Measurements from ENCODE around the gene RNF138.

Gene RNF138

DNA sequence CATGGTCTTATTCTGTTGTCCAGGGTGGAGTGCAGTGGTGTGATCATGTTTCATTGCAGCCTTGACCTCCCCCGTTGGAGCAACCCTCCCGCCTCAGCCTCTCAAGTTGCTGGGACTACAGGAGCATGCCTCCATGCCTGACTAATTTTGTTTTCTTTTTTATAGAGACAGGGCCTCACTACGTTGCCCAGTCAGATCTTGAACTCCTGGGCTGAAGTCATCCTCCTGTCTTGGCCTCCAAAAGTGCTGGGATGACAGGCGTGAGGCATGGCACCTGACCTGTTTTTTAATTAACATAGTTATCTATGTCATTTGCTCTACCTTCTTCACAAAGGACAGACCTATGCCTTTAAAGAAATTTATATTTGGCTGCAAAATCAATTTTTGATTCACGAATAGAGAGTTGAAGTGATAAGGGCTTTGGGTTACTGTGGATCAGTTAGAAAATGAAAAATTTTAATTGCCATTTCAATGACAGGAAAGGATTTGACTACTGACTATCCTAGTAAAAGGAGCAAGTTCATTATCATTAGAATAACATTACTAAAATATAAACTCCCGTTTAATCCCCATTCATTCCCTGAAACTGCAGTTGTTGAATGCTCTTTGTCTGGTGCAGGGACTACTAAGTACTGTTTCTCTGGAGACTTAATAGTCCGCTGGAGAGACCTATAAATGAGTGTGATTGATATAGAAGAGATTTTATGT lies 3.7 kb downstream of the RNF138 start:
- no peak for DNase-seq (ENCODE audit: low read depth in 2 of 2)
- no peak overlapping the region for H3K4me3 ChIP-seq (replicated peaks in 1 of 2; ENCODE audit: low read depth in 2 of 2, low read length in 2 of 2)
- TF ChIP-seq, protein P1, sequence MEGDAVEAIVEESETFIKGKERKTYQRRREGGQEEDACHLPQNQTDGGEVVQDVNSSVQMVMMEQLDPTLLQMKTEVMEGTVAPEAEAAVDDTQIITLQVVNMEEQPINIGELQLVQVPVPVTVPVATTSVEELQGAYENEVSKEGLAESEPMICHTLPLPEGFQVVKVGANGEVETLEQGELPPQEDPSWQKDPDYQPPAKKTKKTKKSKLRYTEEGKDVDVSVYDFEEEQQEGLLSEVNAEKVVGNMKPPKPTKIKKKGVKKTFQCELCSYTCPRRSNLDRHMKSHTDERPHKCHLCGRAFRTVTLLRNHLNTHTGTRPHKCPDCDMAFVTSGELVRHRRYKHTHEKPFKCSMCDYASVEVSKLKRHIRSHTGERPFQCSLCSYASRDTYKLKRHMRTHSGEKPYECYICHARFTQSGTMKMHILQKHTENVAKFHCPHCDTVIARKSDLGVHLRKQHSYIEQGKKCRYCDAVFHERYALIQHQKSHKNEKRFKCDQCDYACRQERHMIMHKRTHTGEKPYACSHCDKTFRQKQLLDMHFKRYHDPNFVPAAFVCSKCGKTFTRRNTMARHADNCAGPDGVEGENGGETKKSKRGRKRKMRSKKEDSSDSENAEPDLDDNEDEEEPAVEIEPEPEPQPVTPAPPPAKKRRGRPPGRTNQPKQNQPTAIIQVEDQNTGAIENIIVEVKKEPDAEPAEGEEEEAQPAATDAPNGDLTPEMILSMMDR (IDR thresholded peaks at IDR 0.05; ENCODE audit: low read depth, low read length), result no peak

DNA sequence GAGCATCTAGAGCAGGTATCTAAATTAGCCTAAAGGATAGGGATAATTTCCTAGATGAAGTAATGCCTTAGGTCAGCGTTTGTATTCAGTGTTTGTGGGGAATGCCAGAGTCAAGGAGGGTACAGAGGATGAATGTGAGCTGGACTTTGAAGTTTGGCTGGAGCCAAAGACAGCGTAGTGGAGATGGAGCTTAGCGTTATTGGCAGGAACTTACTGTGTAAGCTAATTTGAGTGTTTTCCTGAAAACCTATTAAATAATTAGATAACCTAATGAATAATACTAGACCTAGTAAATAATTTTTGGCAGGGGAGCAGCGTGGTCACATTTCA lies 4.2 kb downstream of the RNF138 start:
- no peak overlapping the region for H3K4me3 ChIP-seq (replicated peaks in 1 of 2; ENCODE audit: low read depth in 2 of 2, low read length in 2 of 2)
- TF ChIP-seq, protein P1 (IDR thresholded peaks at IDR 0.05; ENCODE audit: low read depth, low read length), result no peak
- no peak for DNase-seq (ENCODE audit: low read depth in 2 of 2)

DNA sequence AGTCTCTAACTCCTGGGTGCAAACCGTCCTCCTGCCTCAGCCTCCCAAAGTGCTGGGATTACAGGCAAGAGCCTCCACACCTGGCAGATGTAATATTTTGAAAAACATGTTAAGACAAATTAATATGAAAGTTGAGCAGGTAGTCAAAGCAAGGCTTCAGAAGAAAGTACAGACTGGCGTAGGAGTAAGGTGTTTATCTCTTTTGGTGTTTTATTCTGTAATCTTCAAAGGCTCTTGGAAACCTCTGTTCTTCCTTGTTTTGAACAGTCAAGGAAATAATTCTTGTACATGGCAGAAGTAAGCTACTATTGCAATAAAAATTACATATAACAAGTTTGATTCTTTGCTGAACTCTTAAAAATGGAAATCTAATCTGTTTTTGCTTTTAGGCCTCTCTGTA lies 5.3 kb downstream of the RNF138 start:
- no peak overlapping the region for H3K4me3 ChIP-seq (replicated peaks in 1 of 2; ENCODE audit: low read depth in 2 of 2, low read length in 2 of 2)

GRCh38 chr18:32104516-32104915 lies 12.8 kb downstream of the RNF138 start:
- TF ChIP-seq, protein P1 (IDR thresholded peaks at IDR 0.05; ENCODE audit: low read depth, low read length), result no peak
- DNase-seq (ENCODE audit: low read depth in 2 of 2), result no peak
- no peak overlapping the region for H3K4me3 ChIP-seq (replicated peaks in 1 of 2; ENCODE audit: low read depth in 2 of 2, low read length in 2 of 2)

More for the DNA sequence above, 5.3 kb downstream of the RNF138 start:
- TF ChIP-seq, protein P1 (IDR thresholded peaks at IDR 0.05; ENCODE audit: low read depth, low read length), result no peak
- DNase-seq (ENCODE audit: low read depth in 2 of 2), result no peak

GRCh38 chr18:32110005-32110404 lies 18.3 kb downstream of the RNF138 start:
- H3K4me3 ChIP-seq (replicated peaks in 1 of 2; ENCODE audit: low read depth in 2 of 2, low read length in 2 of 2), result no peak overlapping the region
- no peak for DNase-seq (ENCODE audit: low read depth in 2 of 2)
- TF ChIP-seq, protein P1 (IDR thresholded peaks at IDR 0.05; ENCODE audit: low read depth, low read length), result no peak

DNA sequence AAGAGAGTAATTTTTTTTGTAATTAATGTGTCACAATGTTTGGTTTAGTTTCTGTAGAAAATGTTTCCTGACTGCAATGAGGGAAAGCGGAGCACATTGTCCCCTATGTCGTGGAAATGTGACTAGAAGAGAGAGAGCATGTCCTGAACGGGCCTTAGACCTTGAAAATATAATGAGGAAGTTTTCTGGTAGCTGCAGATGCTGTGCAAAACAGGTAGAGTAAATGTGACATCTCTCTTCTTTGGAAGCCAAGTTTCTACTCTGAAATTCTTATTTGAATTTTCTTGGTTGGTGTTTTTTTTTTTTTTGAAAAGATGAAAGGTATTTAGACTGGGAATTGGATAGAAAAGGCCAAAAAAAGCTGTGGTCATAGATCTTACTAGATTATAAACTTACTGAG lies 20.0 kb downstream of the RNF138 start:
- TF ChIP-seq, protein P1 (IDR thresholded peaks at IDR 0.05; ENCODE audit: low read depth, low read length), result no peak
- no peak overlapping the region for H3K4me3 ChIP-seq (replicated peaks in 1 of 2; ENCODE audit: low read depth in 2 of 2, low read length in 2 of 2)
- no peak for DNase-seq (ENCODE audit: low read depth in 2 of 2)

- DNase-seq (ENCODE audit: low read depth in 2 of 2), result no peak
- TF ChIP-seq, protein P1 (IDR thresholded peaks at IDR 0.05; ENCODE audit: low read depth, low read length), result no peak
- H3K4me3 ChIP-seq (replicated peaks in 1 of 2; ENCODE audit: low read depth in 2 of 2, low read length in 2 of 2), result no peak overlapping the region
Measured at GRCh38 chr18:32112826-32113225, 21.2 kb downstream of the RNF138 start.
